22Rv1 (cell line): Measurements from ENCODE around the gene CDK15.

ENCODE experiments used
- ZFX ChIP-seq: fragments of 450-650 bp; IDR thresholded peaks from 2 replicates; pipeline ENCODE4 v1.6.1; 2017; ENCODE audit warnings: antibody characterized with exemption, borderline replicate concordance
- TF ChIP-seq, protein P1 (sequence below): fragments of 450-650 bp; IDR thresholded peaks from 2 replicates; pipeline ENCODE4 v1.5.1; 2017; ENCODE audit warnings: mild to moderate bottlenecking

DNA sequence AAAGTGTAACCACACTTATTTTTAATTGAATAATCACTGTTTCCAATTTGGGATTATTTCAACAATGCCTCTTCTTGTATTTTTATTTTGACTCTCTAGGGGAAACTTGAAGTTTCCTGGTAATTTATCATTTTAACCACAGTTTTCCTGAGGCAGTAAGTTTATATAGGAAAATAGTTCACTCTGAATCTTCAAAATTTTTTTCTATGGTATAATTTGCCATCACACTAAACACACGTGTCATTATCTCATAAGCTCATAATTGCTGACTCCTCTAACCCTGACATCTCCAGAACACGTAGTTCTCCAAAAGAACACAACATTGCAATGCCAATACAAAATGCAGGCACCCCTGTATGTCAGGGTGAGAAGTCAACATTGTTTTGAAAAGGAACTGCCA is 125.1 kb downstream of the CDK15 start:
- TF ChIP-seq, protein P1, sequence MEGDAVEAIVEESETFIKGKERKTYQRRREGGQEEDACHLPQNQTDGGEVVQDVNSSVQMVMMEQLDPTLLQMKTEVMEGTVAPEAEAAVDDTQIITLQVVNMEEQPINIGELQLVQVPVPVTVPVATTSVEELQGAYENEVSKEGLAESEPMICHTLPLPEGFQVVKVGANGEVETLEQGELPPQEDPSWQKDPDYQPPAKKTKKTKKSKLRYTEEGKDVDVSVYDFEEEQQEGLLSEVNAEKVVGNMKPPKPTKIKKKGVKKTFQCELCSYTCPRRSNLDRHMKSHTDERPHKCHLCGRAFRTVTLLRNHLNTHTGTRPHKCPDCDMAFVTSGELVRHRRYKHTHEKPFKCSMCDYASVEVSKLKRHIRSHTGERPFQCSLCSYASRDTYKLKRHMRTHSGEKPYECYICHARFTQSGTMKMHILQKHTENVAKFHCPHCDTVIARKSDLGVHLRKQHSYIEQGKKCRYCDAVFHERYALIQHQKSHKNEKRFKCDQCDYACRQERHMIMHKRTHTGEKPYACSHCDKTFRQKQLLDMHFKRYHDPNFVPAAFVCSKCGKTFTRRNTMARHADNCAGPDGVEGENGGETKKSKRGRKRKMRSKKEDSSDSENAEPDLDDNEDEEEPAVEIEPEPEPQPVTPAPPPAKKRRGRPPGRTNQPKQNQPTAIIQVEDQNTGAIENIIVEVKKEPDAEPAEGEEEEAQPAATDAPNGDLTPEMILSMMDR: no peak
- TF ChIP-seq ZFX: no peak
